OCI-LY3 (cell line): ENCODE data around the gene CAPZB.

Experiments used
- H2AFZ ChIP-seq: fragments of 200-600, 300-600 bp; shearing (Covaris generic); 2 replicates; pipeline ENCODE4 v1.6.0; 2014; ENCODE audit warnings: antibody characterized with exemption, low read depth, low read length
- H3K27ac ChIP-seq: fragments of 200-600, 300-600 bp; sonication (generic); 2 replicates; pipeline ENCODE4 v1.5.1; 2014; ENCODE audit warnings: mild to moderate bottlenecking, low read length, moderate library complexity, mixed read lengths
- H3K27me3 ChIP-seq: fragments of 200-600, 300-600 bp; sonication (generic); 2 replicates; pipeline ENCODE4 v1.6.1; 2014; ENCODE audit warnings: low read depth, low read length, mixed read lengths
- H3K36me3 ChIP-seq: fragments of 200-600, 300-600 bp; sonication (generic); replicated peaks from 2 replicates; pipeline ENCODE3; 2014; ENCODE audit warnings: low read depth, low read length, mixed read lengths
- H3K4me1 ChIP-seq: fragments of 300-600, 200-600 bp; sonication (generic); 2 replicates; pipeline ENCODE4 v1.6.1; 2014; ENCODE audit warnings: low read length, mixed read lengths
- H3K4me2 ChIP-seq: fragments of 200-600, 300-600 bp; sonication (generic); 2 replicates; pipeline ENCODE4 v1.6.1; 2014; ENCODE audit warnings: low read length, mixed read lengths
- H3K4me3 ChIP-seq: fragments of 300-600, 200-600 bp; sonication (generic); 2 replicates; pipeline ENCODE4 v1.5.1; 2014; ENCODE audit warnings: antibody characterized with exemption, mild to moderate bottlenecking, low read length, moderate library complexity
- H3K79me2 ChIP-seq: fragments of 300-600, 200-600 bp; shearing (Covaris generic); 2 replicates; pipeline ENCODE4 v1.6.1; 2014; ENCODE audit warnings: mild to moderate bottlenecking, low read length, mixed read lengths
- H3K9ac ChIP-seq: fragments of 300-600, 200-600 bp; shearing (Covaris generic); 2 replicates; pipeline ENCODE4 v1.6.0; 2014; ENCODE audit warnings: mild to moderate bottlenecking, low read length, moderate library complexity
- H3K9me3 ChIP-seq: fragments of 200-600, 300-600 bp; shearing (Covaris generic); 2 replicates; pipeline ENCODE4 v1.6.1; 2014; ENCODE audit warnings: low read length, mixed read lengths; ENCODE audit not compliant: insufficient read depth
- H4K20me1 ChIP-seq: fragments of 200-600, 300-600 bp; sonication (generic); 2 replicates; pipeline ENCODE4 v1.6.1; 2016; ENCODE audit warnings: low read length, mixed read lengths; ENCODE audit not compliant: insufficient read depth
- EZH2phosphoT487 ChIP-seq: fragments of 200-600 bp; shearing (Covaris generic); IDR thresholded peaks from 2 replicates; pipeline ENCODE4 v1.6.1; 2018; ENCODE audit warnings: antibody characterized with exemption, mixed run types, low read depth
- TF ChIP-seq, protein P1 (sequence below): fragments of 200-600, 300-600 bp; sonication (generic); IDR thresholded peaks from 2 replicates; pipeline ENCODE4 v1.5.1; 2014; ENCODE audit warnings: antibody characterized with exemption, low read length, low read depth

Gene CAPZB

DNA sequence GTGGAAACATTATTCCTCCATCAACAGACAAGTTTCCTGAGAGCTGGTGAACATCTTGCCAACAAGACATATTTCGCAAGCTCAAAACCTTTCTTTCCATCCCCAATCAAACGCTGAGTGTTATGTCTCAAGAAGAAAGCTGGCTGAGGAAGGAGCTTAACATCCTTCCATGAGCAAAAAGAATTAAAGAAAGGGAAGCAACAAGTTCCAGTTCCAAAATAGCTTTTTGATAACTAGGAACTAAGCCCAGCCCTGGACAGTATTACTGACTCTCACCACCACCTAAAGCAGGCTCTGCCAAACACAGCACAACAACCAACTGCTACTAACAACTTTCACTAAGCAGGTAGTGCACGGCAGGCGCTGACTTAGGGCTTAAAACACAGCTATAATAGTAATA lies 50.2 kb downstream of the CAPZB start:
- no peak overlapping the region for H3K4me3 ChIP-seq
- H3K4me2 ChIP-seq, result no peak overlapping the region
- no peak overlapping the region for H3K9ac ChIP-seq

DNA sequence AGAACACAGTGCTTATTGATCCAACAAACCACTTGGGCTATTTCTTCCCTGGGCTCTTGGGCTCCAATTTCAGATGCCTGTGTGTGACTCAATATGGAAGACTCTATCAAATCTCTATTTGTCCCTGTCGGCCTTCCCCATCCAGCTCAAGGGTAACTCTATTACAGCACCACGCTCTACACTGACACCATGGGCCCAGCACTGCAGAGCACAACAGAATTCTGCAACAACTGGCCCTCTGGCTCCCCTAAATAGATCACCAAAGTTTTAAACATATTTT lies 51.7 kb downstream of the CAPZB start:
- Histone ChIP-seq H3K9ac (no peak overlapping the region), H3K9me3 (no peaks in the 10 kb centered on the region), H3K4me3 (no peak overlapping the region), H3K27ac (no peak overlapping the region), H3K79me2 (peaks cover 43% of the 10 kb centered on the region), H3K27me3 (no peaks in the 10 kb centered on the region), H2AFZ (no peak overlapping the region), H3K4me1 (no peaks in the 10 kb centered on the region), H3K36me3 (no peaks in the 10 kb centered on the region), H4K20me1 (peaks cover 50% of the 10 kb centered on the region), H3K4me2 (no peak overlapping the region)
- TF ChIP-seq, protein P1, sequence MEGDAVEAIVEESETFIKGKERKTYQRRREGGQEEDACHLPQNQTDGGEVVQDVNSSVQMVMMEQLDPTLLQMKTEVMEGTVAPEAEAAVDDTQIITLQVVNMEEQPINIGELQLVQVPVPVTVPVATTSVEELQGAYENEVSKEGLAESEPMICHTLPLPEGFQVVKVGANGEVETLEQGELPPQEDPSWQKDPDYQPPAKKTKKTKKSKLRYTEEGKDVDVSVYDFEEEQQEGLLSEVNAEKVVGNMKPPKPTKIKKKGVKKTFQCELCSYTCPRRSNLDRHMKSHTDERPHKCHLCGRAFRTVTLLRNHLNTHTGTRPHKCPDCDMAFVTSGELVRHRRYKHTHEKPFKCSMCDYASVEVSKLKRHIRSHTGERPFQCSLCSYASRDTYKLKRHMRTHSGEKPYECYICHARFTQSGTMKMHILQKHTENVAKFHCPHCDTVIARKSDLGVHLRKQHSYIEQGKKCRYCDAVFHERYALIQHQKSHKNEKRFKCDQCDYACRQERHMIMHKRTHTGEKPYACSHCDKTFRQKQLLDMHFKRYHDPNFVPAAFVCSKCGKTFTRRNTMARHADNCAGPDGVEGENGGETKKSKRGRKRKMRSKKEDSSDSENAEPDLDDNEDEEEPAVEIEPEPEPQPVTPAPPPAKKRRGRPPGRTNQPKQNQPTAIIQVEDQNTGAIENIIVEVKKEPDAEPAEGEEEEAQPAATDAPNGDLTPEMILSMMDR, result no peak
- TF ChIP-seq EZH2phosphoT487, result no peak

More for the DNA sequence above, 50.2 kb downstream of the CAPZB start:
- H3K4me1 ChIP-seq, result no peaks in the 10 kb centered on the region
- H3K79me2 ChIP-seq, result peaks cover 33% of the 10 kb centered on the region
- no peaks in the 10 kb centered on the region for H3K9me3 ChIP-seq
- no peaks in the 10 kb centered on the region for H3K36me3 ChIP-seq
- no peak overlapping the region for H3K27ac ChIP-seq
- no peak for TF ChIP-seq EZH2phosphoT487
- TF ChIP-seq, protein P1, result no peak
- peaks cover 45% of the 10 kb centered on the region for H4K20me1 ChIP-seq
- no peaks in the 10 kb centered on the region for H3K27me3 ChIP-seq
- H2AFZ ChIP-seq, result no peak overlapping the region

DNA sequence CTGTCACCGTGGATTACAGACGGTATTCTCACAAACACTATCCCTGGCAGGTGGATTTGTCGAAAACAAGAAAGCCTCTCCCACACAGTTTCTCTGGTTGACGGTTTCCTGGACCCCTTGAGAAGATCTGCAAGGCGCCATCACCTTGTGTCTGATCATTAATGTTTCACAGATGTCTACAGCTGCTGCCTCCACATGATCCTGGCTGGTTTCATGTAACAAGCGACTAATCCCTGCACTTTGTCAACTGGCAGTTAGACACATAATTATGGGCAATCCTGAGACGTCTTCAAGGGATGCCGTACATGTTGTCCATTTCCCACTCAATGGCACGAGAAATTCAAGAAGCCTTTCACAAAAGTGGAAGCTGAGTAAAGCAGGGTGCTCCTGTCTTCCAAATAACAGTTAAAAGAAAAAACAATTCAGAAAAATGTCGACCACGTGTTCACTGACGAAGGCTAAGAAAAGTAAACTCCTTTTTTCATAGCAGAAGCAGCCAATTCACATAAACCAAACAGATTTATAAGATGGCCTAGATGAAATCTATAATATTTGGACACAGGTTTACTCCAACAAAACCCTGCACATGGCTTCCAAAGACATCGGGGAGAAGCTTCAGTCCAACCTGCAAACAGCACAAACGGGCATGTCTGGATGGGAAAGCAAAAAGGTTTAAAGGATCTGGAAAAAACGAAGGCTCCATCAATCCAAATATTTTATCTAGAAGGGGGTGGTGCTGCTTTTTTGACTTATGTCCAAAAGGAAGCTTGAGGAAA lies 52.2 kb downstream of the CAPZB start:
- Histone ChIP-seq H3K9ac (no peak overlapping the region), H3K4me2 (no peak overlapping the region), H3K9me3 (no peaks in the 10 kb centered on the region), H4K20me1 (peaks cover 49% of the 10 kb centered on the region), H3K36me3 (no peaks in the 10 kb centered on the region), H3K79me2 (peaks cover 44% of the 10 kb centered on the region), H3K4me3 (no peak overlapping the region), H2AFZ (no peak overlapping the region), H3K27me3 (no peaks in the 10 kb centered on the region), H3K4me1 (no peaks in the 10 kb centered on the region), H3K27ac (no peak overlapping the region)
- TF ChIP-seq, protein P1, result no peak
- no peak for TF ChIP-seq EZH2phosphoT487

DNA sequence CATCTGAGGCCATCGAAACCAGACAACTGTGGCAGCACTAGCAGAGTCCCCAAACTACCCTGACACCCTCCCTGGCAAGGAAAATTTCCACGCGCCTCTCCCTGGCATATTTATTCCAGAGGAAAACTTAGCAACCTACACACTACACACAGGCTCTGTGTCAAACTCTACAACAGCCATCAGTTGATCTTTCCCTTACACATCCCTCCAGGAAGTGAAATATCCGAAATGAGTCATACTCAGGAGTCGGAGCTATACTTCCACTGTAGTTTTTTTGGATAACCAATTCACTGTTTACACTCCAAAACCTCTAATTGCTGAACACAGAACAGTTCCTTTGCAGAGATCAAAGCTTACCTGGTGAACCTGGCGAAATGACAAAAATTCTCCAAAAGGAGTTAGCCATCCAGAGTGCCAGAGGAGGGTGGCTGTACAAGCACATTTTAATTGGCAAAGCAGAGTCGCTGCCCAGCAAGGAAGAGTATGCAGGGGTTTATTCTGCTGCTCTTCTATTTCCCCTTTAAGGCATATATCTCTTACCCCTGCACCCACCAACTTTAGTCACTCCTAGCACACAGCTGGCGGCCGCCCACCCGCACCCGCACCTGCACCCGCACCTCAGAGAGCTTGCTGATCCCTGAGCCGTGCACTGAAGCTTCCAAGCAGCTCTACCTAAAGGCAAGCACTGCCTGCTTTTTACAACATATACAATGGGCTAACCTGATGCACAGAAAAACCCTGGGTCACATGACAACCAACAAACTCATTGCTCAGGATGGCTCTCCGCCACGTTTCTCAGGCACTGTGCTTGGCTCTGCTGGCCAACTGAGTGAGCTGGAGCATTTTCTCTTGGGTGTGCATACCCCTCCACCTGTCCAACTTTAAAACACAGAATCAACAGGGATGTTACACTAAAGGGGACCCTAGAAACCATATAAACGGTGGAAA lies 54.9 kb downstream of the CAPZB start:
- Histone ChIP-seq H3K4me3 (no peak overlapping the region), H3K27ac (no peak overlapping the region), H3K27me3 (no peaks in the 10 kb centered on the region), H3K36me3 (no peaks in the 10 kb centered on the region), H4K20me1 (peaks cover 39% of the 10 kb centered on the region), H3K79me2 (peaks cover 69% of the 10 kb centered on the region), H3K9ac (no peak overlapping the region), H3K9me3 (no peaks in the 10 kb centered on the region), H3K4me2 (no peak overlapping the region), H2AFZ (no peak overlapping the region), H3K4me1 (no peaks in the 10 kb centered on the region)
- TF ChIP-seq, protein P1, result no peak
- no peak for TF ChIP-seq EZH2phosphoT487
